Measurements from ENCODE around the gene TSPAN12.

TSPAN12 gene

GRCh38 chr7:120743128-120743527 is 114.8 kb downstream of the TSPAN12 start:
- TF ChIP-seq CREB5 (CRISPR knock-in tag; IDR thresholded peaks at IDR 0.05; ENCODE audit: low read depth) (no peak), PATZ1 (CRISPR knock-in tag; IDR thresholded peaks at IDR 0.05; ENCODE audit: borderline replicate concordance) (no peak), GLIS3 (CRISPR knock-in tag; IDR thresholded peaks at IDR 0.05) (no peak), TOX (CRISPR knock-in tag; IDR thresholded peaks at IDR 0.05; ENCODE audit: borderline replicate concordance) (no peak), ZFP3 (CRISPR knock-in tag; IDR thresholded peaks at IDR 0.05) (no peak), ARNTL (CRISPR knock-in tag; IDR thresholded peaks at IDR 0.05; ENCODE audit: borderline replicate concordance, low read depth) (no peak), ZNF8 (CRISPR knock-in tag; IDR thresholded peaks at IDR 0.05) (no peak), ZFP30 (CRISPR knock-in tag; IDR thresholded peaks at IDR 0.05) (no peak), ZC3H10 (CRISPR knock-in tag; IDR thresholded peaks at IDR 0.05) (no peak), OSR1 (CRISPR knock-in tag; IDR thresholded peaks at IDR 0.05) (no peak), TCF4 (CRISPR knock-in tag; IDR thresholded peaks at IDR 0.05; ENCODE audit: borderline replicate concordance) (no peak), ISL1 (CRISPR knock-in tag; IDR thresholded peaks at IDR 0.05) (no peak), BACH2 (CRISPR knock-in tag; IDR thresholded peaks at IDR 0.05; ENCODE audit: borderline replicate concordance) (no peak), RARB (CRISPR knock-in tag; IDR thresholded peaks at IDR 0.05) (no peak), ZNF70 (CRISPR knock-in tag; IDR thresholded peaks at IDR 0.05) (no peak), POU6F1 (CRISPR knock-in tag; IDR thresholded peaks at IDR 0.05; ENCODE audit: borderline replicate concordance, low read depth) (no peak), PPARA (CRISPR knock-in tag; IDR thresholded peaks at IDR 0.05; ENCODE audit: borderline replicate concordance) (no peak)
- no peak for ATAC-seq

- no peak for ATAC-seq
- no peak for TF ChIP-seq ARNTL (CRISPR knock-in tag; IDR thresholded peaks at IDR 0.05; ENCODE audit: borderline replicate concordance, low read depth)
- TF ChIP-seq CSRNP3 (CRISPR knock-in tag; IDR thresholded peaks at IDR 0.05) = no peak
- TF ChIP-seq ZNF8 (CRISPR knock-in tag; IDR thresholded peaks at IDR 0.05) = no peak
- TF ChIP-seq ISL1 (CRISPR knock-in tag; IDR thresholded peaks at IDR 0.05) = no peak
- no peak for TF ChIP-seq ZFP3 (CRISPR knock-in tag; IDR thresholded peaks at IDR 0.05)
- no peak for TF ChIP-seq ESRRG (CRISPR knock-in tag; IDR thresholded peaks at IDR 0.05)
- TF ChIP-seq SNAI2 (CRISPR knock-in tag; IDR thresholded peaks at IDR 0.05) = no peak
- TF ChIP-seq POU6F1 (CRISPR knock-in tag; IDR thresholded peaks at IDR 0.05; ENCODE audit: borderline replicate concordance, low read depth) = no peak
- no peak for TF ChIP-seq PATZ1 (CRISPR knock-in tag; IDR thresholded peaks at IDR 0.05; ENCODE audit: borderline replicate concordance)
- TF ChIP-seq ZFP30 (CRISPR knock-in tag; IDR thresholded peaks at IDR 0.05) = no peak
- TF ChIP-seq CREB5 (CRISPR knock-in tag; IDR thresholded peaks at IDR 0.05; ENCODE audit: low read depth) = no peak
- no peak for TF ChIP-seq CSDC2 (CRISPR knock-in tag; IDR thresholded peaks at IDR 0.05)
- TF ChIP-seq BACH2 (CRISPR knock-in tag; IDR thresholded peaks at IDR 0.05; ENCODE audit: borderline replicate concordance) = no peak
- no peak for TF ChIP-seq TSHZ2 (CRISPR knock-in tag; IDR thresholded peaks at IDR 0.05)
- no peak for TF ChIP-seq GLIS3 (CRISPR knock-in tag; IDR thresholded peaks at IDR 0.05)
Measured at GRCh38 chr7:120742372-120742771, 115.6 kb downstream of the TSPAN12 start.

Data from SK-N-SH treated with all-trans-retinoic acid at 6 μM for 48 hours (cell line).